NCI-H1048 (cell line): ENCODE data around the gene ZNF396.

Source experiments
- DNase-seq: peaks from one replicate; lab custom pipeline; 2025; lab: John Stamatoyannopoulos, UW

Gene ZNF396

DNA sequence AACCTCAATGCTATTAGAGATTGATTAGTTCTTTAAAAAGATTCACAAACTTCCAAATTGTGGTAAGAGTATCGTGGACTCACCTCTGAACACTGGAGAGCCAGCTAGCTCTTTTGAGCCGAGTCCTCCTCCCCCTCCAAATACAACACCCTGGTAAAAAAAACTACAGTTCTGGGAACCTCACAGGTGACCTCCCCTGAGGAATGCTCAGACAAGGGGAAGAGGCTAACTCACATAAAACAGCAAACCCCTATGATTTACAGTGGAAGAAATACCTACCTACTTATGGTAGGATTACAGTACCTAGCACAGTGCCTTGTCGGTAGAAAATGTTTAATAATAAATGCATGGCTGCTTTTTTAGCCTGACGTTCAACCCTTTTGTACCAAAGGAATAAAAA lies 41.3 kb downstream of the ZNF396 start:
- DNase-seq: no peak

DNA sequence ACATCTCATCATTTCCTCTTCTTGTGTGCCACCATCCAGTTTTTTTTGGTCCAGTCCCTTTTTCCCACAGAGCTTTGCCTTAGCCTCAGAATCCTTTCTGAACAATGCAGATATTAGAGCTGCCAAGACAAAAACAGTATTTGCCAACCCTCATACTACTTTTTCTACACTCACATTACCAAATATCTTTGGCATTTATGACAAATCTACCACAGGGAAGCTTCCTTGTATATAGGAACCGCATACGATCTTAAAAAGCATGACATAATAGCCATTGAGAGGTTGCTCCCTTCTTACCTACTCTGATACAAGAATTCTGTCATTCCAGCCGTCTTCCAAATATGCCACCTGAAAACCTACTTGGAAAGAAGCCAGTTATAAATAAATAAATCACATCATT lies 42.3 kb downstream of the ZNF396 start:
- DNase-seq: no peak

DNA sequence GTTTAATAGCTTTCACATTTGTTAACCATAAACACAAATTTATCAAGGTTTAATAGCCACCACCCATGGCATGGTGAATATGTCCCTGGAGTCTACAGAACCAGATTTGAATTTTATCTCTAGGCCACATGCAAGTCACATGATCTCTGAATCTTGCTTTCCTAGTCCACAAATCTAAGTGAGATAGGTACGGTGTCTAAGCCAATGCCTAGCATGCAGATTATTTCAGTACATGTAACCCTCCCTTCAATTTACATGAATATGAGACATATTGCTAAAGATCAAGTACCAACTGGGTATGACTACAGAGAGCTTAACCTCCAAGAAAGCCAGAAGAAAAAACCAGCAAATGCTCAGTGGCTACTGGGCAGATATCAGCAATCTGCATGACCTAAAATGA lies 42.9 kb downstream of the ZNF396 start:
- no peak for DNase-seq

DNA sequence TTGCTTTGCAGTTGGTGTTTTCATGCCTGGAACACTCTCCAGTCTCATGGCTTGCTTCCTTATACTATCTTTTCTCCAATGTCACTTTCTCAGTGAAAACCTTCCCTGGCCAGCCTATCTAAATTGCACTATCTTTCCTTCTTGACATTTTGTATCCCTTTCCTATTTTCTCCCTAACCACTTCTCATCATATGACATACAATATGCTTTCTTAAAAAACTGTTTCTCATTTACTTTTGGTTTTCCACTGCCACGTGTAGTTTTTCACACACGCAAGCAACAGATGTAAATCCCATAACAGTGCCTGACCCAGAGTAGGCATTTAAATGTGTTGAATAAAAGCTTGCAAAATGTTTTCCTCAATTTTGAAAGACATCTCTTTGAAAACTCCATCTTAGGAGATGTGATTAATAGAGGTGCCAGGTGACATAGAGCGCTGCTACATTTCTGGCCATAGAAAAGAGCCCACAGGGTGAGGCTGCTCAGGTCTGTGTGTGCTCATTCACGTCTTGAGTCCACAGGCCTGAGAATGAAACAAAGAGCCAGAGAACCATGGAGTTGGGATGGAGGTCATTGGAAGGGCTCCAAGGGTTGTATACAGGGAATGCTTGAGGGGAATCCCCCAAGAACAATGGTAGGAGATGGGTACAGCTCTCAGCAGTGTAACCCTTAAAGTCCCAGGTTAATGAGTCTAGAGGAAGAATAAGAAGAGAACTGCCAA lies 45.6 kb downstream of the ZNF396 start:
- no peak for DNase-seq

DNA sequence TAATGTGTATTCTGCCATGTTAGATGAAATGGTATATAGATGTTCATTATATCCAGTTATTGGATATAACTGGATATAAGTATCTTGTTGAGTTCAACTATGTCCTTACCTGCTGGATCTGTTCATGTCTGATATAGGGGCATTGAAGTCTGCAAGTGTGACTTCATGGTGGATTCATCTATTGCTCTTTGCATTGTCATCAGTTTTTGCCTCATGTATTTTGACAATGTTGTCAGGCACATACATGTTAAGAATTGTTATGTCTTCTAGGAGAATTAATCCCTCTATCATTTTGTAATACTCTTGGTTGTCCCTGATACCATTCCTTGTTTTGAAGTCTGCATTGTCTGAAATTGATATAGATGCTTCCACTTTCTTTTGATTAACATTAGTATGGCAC lies 48.3 kb downstream of the ZNF396 start:
- DNase-seq: no peak

DNA sequence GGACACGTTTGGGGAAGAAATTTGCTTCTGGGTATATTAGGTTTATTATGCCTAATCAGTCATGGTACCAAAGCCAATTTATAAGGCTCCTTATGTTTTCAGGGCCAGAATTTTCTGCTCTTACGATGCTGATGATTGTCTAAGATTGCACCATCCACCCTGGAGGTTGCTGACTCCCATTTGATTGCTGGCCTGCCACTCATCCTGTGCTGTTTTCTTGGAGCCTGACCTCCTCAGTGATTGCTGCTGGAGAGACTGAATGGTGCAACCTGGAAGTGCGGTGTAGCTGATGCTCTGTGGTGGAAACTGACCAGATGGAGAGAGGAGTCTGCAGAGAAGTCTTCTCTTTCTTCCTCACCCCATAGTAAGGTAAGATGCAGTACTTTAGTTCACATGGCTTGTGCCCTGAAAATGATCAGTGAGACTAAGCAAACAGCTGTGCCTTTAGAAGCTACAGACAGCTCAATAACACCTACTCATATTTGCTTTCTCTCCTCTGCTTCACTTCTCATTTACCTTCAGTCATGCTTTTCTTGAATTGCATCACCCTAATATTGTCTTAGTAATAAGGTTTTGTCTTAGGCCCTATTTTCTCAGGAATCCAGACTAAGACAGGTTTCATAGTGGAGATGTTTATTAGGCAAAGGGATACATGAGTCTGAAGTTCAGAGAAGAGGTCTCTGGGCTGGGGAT lies 50.3 kb downstream of the ZNF396 start:
- no peak for DNase-seq

DNA sequence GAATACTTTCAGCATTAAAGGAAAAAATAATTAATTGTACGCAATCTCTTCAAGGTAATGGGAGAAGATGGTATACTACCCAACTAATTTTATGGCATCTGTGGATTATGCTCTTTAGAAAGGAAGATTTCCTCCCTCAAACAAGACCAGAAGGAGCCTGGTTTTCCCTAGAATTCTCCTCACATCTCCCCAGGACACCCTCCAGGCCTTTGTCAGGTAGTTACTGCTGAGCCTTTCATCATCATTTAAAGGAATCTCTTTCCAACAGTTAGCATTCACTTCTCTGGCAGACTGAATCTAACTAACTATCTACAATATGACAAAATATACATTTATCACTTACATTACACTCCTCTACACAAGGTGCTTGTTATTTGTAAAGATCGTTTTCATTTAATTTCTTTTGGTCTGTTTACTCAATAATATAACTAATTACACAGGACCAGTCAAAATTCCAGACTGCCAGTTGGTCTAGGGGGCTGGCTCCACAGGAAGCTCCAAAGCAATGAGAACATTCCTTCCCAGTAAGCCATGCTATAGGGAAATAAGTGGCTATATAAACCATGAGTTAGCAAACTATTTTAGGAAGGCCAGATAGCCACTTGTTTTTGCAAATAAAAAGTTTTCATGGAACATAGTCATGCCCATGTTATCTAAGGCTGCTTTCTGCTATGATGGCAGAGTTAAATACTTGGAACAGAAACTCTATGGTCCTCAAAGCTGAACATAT lies 52.0 kb downstream of the ZNF396 start:
- DNase-seq: no peak

DNA sequence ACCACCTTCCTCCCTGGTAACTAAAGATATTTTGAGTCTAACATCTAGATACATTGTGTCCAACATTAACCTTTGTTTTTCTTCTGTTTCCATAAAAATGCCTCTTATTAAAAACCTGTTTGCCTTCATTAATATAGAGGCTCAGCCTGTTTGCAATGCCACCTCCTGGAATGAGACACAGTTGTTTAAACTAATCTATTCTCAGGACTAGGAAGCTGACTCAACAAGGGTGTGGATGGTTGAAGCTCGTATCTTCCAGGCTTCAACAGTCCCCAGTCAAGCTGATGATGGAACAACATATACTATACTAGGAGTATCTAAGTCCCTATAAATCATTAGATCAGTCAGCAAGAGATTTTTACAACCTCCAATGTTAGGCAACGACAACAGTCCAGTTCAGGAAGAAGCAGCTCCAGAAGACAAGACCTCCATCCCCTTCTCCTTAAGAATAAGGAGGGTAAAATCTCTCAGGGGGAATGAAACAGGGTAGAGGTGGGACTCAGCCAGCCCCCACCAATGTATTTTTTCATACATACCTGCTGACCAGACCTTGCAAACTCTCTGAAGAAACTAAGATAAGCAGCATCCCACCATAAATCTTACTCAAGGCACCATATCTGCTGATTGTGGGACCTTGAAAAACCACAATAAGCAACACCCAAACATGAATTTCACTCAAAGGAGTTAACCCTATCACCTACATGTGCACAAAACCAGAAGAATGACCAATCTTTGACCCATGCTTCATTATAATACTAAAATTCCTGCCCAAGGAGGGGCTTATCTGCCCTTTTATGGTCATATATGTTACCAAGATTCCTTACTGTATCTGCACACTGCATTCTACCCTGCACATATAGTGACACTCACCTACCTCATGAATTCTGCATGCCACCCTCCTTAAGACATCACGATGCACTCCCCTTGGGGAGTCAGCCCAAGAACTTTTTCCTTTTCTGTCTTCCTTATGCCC lies 54.4 kb downstream of the ZNF396 start:
- DNase-seq: no peak
